ENCODE data around the gene GYG2. TPM values are rescaled to one million over a fixed set of nuclear protein-coding genes. Genes with fewer than 3 reads are reported as not detected.

GYG2 gene
- total RNA-seq, 1 donor from 2014 or later = 44.4 TPM

DNA sequence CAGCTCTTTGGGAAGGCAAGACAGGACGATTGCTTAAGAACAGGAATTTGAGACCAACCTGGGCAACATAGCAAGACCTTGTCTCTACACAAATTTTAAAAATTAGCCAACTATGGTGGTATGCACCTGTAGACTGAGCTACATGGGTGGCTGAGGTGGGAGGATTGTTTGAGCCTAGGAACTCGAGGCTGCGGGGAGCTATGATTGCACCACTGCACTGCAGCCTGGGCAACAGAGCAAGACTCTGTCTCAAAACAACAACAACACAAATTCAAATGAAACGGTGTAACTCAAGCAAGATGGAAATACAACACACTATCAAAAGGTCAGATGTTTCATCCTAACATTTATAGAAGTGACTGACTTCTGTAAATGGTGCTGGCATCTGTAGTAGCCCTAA is 39.8 kb upstream of the GYG2 start:
- H3K9me3 ChIP-seq (ENCODE audit: low read depth) = no peaks in the 10 kb centered on the region
- no peak overlapping the region for H3K4me3 Mint-ChIP-seq
- H3K9me3 Mint-ChIP-seq = no peaks in the 10 kb centered on the region
- peaks cover 5% of the 10 kb centered on the region for H3K27me3 Mint-ChIP-seq (ENCODE audit: insufficient read depth, low read depth)
- H3K4me1 ChIP-seq = peaks cover 5% of the 10 kb centered on the region
- TF ChIP-seq, protein P1, sequence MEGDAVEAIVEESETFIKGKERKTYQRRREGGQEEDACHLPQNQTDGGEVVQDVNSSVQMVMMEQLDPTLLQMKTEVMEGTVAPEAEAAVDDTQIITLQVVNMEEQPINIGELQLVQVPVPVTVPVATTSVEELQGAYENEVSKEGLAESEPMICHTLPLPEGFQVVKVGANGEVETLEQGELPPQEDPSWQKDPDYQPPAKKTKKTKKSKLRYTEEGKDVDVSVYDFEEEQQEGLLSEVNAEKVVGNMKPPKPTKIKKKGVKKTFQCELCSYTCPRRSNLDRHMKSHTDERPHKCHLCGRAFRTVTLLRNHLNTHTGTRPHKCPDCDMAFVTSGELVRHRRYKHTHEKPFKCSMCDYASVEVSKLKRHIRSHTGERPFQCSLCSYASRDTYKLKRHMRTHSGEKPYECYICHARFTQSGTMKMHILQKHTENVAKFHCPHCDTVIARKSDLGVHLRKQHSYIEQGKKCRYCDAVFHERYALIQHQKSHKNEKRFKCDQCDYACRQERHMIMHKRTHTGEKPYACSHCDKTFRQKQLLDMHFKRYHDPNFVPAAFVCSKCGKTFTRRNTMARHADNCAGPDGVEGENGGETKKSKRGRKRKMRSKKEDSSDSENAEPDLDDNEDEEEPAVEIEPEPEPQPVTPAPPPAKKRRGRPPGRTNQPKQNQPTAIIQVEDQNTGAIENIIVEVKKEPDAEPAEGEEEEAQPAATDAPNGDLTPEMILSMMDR (IDR thresholded peaks at IDR 0.05) = no peak
- TF ChIP-seq EZH2phosphoT487 (IDR thresholded peaks at IDR 0.05) = no peak
- no peak for TF ChIP-seq EZH2 (IDR thresholded peaks at IDR 0.05)
- peaks cover 4% of the 10 kb centered on the region for H3F3A ChIP-seq (ENCODE audit: low read depth)
- H3K79me2 ChIP-seq (ENCODE audit: low read depth) = no peaks in the 10 kb centered on the region
- H3K27ac Mint-ChIP-seq = no peak overlapping the region
- H3K4me2 ChIP-seq = no peak overlapping the region
- H3K36me3 Mint-ChIP-seq = no peaks in the 10 kb centered on the region
- H3K36me3 ChIP-seq = no peaks in the 10 kb centered on the region
- H3K27ac ChIP-seq = no peak overlapping the region
- no peaks in the 10 kb centered on the region for H3K27me3 ChIP-seq
- no peak overlapping the region for H3K4me3 ChIP-seq
- no peak overlapping the region for H2AFZ ChIP-seq (replicated peaks)
- DNase-seq (ENCODE audit: low spot score) = no peak
- peaks cover 5% of the 10 kb centered on the region for H3K4me1 Mint-ChIP-seq
- H3K9ac ChIP-seq = no peak overlapping the region
- no peaks in the 10 kb centered on the region for H4K20me1 ChIP-seq (ENCODE audit: low read depth)

DNA sequence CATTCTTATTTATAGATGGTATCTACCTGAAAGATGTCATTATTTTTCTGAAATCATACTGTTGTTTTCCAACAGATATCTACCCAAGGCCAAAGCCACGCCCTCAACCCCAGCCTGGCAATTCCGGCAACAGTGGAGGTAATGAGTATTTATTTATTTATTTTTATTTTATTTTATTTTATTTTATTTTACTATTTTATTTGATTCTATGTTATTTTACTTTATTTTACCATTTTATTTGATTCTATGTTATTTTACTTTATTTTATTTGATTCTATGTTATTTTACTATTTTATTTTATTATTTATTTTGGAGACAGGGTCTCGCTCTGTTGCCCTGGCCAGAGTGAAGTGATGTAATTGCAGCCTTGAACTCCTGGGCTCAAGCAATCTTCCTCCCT is 39.2 kb upstream of the GYG2 start:
- H3K9me3 Mint-ChIP-seq = no peaks in the 10 kb centered on the region
- Histone ChIP-seq H3K4me3 (no peak overlapping the region), H4K20me1 (ENCODE audit: low read depth) (no peaks in the 10 kb centered on the region), H3K27ac (no peak overlapping the region), H3K9ac (no peak overlapping the region), H3K4me2 (no peak overlapping the region), H2AFZ (replicated peaks) (no peak overlapping the region), H3K27me3 (no peaks in the 10 kb centered on the region), H3K79me2 (ENCODE audit: low read depth) (no peaks in the 10 kb centered on the region), H3K9me3 (ENCODE audit: low read depth) (no peaks in the 10 kb centered on the region), H3K4me1 (peaks cover 5% of the 10 kb centered on the region), H3K36me3 (no peaks in the 10 kb centered on the region), H3F3A (ENCODE audit: low read depth) (peaks cover 4% of the 10 kb centered on the region)
- no peak overlapping the region for H3K27ac Mint-ChIP-seq
- H3K4me3 Mint-ChIP-seq = no peak overlapping the region
- no peak for TF ChIP-seq EZH2phosphoT487 (IDR thresholded peaks at IDR 0.05)
- no peak for TF ChIP-seq EZH2 (IDR thresholded peaks at IDR 0.05)
- TF ChIP-seq, protein P1 (IDR thresholded peaks at IDR 0.05) = no peak
- peaks cover 5% of the 10 kb centered on the region for H3K27me3 Mint-ChIP-seq (ENCODE audit: insufficient read depth, low read depth)
- H3K36me3 Mint-ChIP-seq = no peaks in the 10 kb centered on the region
- peaks cover 5% of the 10 kb centered on the region for H3K4me1 Mint-ChIP-seq
- no peak for DNase-seq (ENCODE audit: low spot score)

DNA sequence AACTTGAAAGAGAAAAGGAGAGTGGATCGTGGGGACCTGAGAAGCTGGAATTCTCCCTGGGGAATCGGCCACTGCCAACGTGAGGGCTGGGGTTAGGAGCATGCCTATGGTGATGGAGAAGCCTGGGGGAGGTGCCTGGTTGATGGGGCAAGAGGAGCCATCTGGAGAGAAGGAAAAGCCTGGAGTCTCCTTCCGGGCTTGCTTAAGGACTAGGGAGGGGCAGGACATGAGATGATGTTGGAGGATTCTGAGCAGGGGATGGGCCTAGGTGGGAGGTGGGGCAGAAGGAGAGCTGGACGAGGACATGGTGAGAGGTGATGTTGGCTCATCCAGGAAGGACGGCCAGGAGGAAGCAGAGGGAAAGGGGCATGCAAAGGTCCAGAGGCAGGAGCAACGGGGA is 35.0 kb upstream of the GYG2 start:
- H3K79me2 ChIP-seq (ENCODE audit: low read depth) = no peaks in the 10 kb centered on the region
- H3K4me1 ChIP-seq = peaks cover 5% of the 10 kb centered on the region
- peaks cover 5% of the 10 kb centered on the region for H3K27me3 Mint-ChIP-seq (ENCODE audit: insufficient read depth, low read depth)
- no peaks in the 10 kb centered on the region for H3K9me3 ChIP-seq (ENCODE audit: low read depth)
- H3K36me3 ChIP-seq = no peaks in the 10 kb centered on the region
- peak overlapping the region; percentile 55 for H3K27ac Mint-ChIP-seq
- H4K20me1 ChIP-seq (ENCODE audit: low read depth) = no peaks in the 10 kb centered on the region
- DNase-seq (ENCODE audit: low spot score) = no peak
- H3K27ac ChIP-seq = no peak overlapping the region
- no peak overlapping the region for H3K4me2 ChIP-seq
- H3K9me3 Mint-ChIP-seq = no peaks in the 10 kb centered on the region
- peaks cover 4% of the 10 kb centered on the region for H3F3A ChIP-seq (ENCODE audit: low read depth)
- H3K36me3 Mint-ChIP-seq = no peaks in the 10 kb centered on the region
- no peak overlapping the region for H3K9ac ChIP-seq
- peak overlapping the region; percentile 29 for H2AFZ ChIP-seq (replicated peaks)
- H3K4me3 Mint-ChIP-seq = no peak overlapping the region
- no peak for TF ChIP-seq EZH2phosphoT487 (IDR thresholded peaks at IDR 0.05)
- TF ChIP-seq EZH2 (IDR thresholded peaks at IDR 0.05) = no peak
- TF ChIP-seq, protein P1 (IDR thresholded peaks at IDR 0.05) = no peak
- H3K4me1 Mint-ChIP-seq = peaks cover 3% of the 10 kb centered on the region
- no peaks in the 10 kb centered on the region for H3K27me3 ChIP-seq
- no peak overlapping the region for H3K4me3 ChIP-seq

Measured in neural progenitor cell (in vitro differentiated cells).